Iris pigment epithelial cell (primary cell): ENCODE measurements around the gene AMY1C.
"Not testable (repeated sequence)": the region's sequence is repeated elsewhere in the genome, so short reads cannot be mapped to it uniquely, and the experiment has no call there.

ENCODE experiments used
- DNase-seq: peaks from one replicate; pipeline ENCODE4 v3.0.0-alpha.2; 2011; ENCODE audit warnings: low read depth

AMY1C gene

DNA sequence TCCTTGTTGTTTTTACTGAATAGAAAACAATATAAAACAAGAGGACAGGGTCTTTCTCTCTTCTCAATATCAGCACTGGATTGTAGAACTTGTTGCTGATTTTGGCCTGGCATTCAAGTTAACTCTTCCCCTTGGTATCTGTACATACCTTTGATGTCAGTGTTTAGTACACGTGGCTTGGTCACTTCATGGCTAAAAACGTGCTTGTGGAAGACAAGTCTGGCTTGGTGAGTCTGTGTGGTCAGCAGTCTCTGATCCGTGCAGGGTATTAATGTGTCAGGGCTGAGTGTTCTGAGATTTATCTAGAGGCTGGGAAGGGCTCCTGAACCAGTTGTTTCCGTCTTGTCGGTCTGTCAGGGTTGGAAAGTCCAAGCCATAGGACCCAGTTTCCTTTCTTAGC lies at the start of gene AMY1C:
TSS of gene AMY1C (plus strand) at position 301 of the 400 bp plus-strand sequence. CDS start 572 bp downstream, outside the sequence.
- not testable (repeated sequence) for DNase-seq

DNA sequence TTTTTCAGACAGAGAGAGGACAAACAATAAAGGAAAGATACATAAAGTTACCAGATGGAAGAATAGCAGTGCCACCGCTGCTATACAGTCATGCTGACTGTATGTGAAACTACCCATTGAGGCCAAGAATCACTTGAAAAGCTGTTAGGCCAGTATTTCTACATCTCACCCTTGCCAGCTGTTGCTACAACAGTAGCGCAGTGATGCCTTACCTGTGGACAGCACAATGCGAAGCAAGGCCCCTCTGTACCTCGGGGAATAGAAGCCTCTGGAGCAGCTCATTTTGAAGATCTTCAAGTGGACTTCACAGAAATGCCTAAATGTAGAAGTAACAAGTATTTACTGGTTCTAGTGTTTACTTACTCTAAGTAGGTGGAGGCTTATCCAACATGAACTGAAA lies 49.0 kb upstream of the AMY1C start:
- not testable (repeated sequence) for DNase-seq

DNA sequence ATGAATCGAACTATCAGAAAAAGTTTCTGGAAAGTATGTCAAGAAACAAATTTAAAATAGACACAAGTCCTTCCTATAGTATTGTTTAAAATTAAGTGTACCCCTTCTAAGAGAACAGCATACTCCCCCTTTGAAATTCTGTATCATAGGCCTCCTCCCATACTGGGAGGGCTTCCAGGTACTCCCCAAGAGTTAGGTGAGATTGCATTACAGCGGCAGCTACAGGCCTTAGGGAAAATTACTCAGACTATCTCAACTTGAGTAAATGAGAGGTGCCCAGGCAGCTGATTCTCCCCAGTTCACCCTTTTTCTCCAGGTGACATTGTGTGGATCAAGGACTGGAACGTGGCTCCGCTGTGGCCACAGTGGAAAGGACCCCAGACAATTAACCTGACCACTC lies 48.4 kb upstream of the AMY1C start:
- not testable (repeated sequence) for DNase-seq

- not testable (repeated sequence) for DNase-seq
Observed at GRCh38 chr1:103707670-103708069, 42.0 kb upstream of the AMY1C start.

DNA sequence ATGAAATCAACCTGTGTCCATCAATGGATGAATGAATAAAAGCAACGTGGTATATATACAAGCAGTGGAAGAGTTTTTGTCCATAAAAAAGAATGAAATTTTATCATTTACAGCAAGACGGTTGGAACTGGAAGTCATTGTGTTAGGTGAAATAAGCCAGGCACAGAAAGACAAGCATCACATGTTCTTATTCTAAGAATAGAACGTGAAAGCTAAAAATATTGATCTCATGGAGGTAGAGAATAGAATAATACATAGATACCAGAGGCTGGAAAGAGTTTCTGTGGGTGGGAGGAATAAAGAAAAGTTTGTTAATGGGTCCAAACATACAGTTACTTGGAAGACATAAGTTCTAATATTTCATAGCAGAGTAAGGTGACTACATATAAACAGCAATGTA lies 39.3 kb upstream of the AMY1C start:
- DNase-seq, result not testable (repeated sequence)

- not testable (repeated sequence) for DNase-seq
Observed at GRCh38 chr1:103717404-103717803, 32.3 kb upstream of the AMY1C start.

DNA sequence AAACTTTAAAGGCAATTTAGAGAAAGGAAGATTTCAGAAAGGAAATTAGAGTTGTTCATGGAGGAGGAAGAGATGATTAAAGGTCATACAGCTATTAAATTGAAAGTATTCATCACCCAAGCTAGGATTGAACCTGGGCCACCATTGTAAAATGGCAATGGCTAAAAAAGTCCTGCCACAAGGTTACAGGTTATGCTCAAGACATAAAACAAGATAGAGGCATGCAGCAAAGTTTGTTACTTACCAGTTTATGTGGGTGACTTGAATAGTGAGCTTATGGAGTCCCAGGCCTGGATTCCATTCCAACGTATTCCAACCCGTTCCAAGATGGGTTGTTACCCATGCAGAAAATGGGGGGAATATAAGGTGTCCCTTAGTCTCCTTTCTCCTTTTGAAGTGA lies 28.2 kb upstream of the AMY1C start:
- not testable (repeated sequence) for DNase-seq

DNA sequence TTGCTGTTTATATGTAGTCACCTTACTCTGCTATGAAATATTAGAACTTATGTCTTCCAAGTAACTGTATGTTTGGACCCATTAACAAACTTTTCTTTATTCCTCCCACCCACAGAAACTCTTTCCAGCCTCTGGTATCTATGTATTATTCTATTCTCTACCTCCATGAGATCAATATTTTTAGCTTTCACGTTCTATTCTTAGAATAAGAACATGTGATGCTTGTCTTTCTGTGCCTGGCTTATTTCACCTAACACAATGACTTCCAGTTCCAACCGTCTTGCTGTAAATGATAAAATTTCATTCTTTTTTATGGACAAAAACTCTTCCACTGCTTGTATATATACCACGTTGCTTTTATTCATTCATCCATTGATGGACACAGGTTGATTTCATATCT lies 14.4 kb upstream of the AMY1C start:
- DNase-seq, result not testable (repeated sequence)

- not testable (repeated sequence) for DNase-seq
Observed at GRCh38 chr1:103738031-103738430, 11.7 kb upstream of the AMY1C start.

DNA sequence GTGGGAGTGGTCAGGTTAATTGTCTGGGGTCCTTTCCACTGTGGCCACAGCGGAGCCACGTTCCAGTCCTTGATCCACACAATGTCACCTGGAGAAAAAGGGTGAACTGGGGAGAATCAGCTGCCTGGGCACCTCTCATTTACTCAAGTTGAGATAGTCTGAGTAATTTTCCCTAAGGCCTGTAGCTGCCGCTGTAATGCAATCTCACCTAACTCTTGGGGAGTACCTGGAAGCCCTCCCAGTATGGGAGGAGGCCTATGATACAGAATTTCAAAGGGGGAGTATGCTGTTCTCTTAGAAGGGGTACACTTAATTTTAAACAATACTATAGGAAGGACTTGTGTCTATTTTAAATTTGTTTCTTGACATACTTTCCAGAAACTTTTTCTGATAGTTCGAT lies 5.2 kb upstream of the AMY1C start:
- DNase-seq, result not testable (repeated sequence)

DNA sequence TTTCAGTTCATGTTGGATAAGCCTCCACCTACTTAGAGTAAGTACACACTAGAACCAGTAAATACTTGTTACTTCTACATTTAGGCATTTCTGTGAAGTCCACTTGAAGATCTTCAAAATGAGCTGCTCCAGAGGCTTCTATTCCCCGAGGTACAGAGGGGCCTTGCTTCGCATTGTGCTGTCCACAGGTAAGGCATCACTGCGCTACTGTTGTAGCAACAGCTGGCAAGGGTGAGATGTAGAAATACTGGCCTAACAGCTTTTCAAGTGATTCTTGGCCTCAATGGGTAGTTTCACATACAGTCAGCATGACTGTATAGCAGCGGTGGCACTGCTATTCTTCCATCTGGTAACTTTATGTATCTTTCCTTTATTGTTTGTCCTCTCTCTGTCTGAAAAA lies 4.7 kb upstream of the AMY1C start:
- DNase-seq, result not testable (repeated sequence)

DNA sequence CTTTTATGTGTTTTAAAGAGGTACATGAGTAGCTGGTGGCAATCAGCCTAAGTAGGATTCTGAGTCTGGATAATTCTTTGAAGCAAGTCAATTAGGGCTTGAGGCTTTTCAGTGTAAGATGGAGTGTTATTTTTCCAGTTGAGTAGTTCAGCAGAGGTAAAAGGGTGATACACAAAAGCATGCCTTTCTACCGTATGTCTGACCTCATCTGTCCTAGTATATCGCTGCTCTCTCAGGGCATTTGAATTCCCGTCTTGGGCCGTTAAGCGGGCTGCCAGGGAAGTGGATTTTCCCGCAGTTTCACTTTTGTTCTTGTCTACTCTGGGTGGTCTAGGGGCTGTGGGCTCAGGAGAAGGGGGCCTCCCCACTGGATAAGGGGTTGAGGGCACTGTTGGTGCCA lies 1.4 kb upstream of the AMY1C start:
- DNase-seq, result not testable (repeated sequence)

DNA sequence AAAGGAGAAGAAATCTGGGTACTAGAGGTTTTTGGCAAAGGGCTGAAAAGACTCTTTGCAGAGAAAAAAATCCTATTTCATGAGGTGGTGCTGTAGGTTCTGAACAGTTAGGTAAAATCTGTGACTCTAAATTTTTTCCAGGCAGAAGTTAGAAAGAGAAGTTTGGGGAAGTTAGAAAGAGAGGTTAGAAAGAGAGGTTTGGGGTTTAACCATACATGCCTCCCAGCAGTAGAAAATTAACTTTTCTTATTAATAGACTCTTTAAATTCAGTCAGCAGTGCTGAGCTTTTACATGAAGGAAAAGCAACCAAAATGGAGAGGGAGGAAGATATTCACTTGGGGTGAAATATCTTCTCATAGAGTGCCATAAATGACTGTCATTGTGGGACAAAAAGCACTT lies 12.2 kb downstream of the AMY1C start:
- DNase-seq, result no peak

DNA sequence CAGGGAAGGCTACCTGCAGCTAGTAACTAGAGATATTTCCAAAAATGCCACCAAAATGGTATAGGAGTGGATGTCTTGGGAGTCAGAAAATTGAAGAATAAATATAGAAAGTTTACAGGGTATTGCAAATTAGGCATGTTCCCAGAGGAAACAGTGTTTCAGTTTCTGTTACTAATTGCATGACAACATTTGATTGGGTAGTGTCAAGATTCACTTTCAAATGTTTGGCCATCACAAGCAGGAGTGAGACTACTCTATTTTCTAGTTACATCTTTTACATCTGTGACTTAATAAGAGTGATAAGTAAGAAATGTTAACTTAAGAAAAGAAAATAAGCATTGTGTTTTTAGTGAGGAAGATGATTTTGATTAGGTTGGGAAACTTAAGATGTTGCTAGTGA lies 30.2 kb downstream of the AMY1C start:
- no peak for DNase-seq

- no peak for DNase-seq
Observed at GRCh38 chr1:103783944-103784377, 34.3 kb downstream of the AMY1C start.

DNA sequence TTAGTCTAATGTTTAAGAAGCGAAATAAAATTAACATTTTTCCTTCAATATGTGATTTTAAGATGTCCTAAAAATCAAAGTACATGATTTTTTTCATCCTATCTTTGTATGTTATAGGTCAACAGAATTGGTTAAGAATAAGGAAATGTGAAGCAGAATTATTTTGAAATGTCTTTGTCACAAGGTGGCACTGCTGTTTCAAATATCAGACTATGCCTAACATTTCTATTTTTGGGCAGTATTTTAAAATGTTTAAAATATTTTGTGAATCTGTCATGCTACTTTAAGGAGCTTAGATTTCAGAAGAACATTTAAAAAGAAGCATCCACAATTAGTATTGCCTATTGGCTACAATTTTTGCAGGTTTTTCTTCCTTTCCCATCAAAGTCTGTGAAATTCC lies 38.7 kb downstream of the AMY1C start:
- DNase-seq, result peak; percentile 1

GRCh38 chr1:103790172-103790571 lies 40.5 kb downstream of the AMY1C start:
- DNase-seq, result no peak
